H1 (cell line): Measurements from ENCODE around the gene MINAR2.

Source experiments
- PHF8 ChIP-seq: fragments of 200-600 bp; sonication (generic); conservative IDR thresholded peaks from 2 replicates; pipeline ENCODE4 v1.7.1; 2012; ENCODE audit warnings: low read depth, mild to moderate bottlenecking, inconsistent platforms, low read length, moderate library complexity
- POLR2AphosphoS5 ChIP-seq: IDR thresholded peaks from 2 replicates; pipeline ENCODE4 v1.6.1; 2011; ENCODE audit warnings: low read depth, low read length
- RAD21 ChIP-seq, 2 experiments: IDR thresholded peaks in 1 of 2; conservative IDR thresholded peaks in 1 of 2; 2 replicates each; pipeline ENCODE4 v1.6.1; 2011; ENCODE audit warnings: low read depth in 2 of 2, low read length in 2 of 2, improper control_type of control experiment in 1 of 2, inconsistent platforms in 1 of 2, mild to moderate bottlenecking in 1 of 2, moderate library complexity in 1 of 2
- YY1 ChIP-seq: IDR thresholded peaks from 2 replicates; pipeline ENCODE4 v1.6.1; 2011; ENCODE audit warnings: low read depth, mild to moderate bottlenecking, low read length
- TF ChIP-seq, protein P1 (sequence below): IDR thresholded peaks from 2 replicates; pipeline ENCODE4 v1.6.1; 2011; ENCODE audit warnings: low read depth, mild to moderate bottlenecking, low read length; ENCODE audit not compliant: insufficient read depth
- TF ChIP-seq, protein P2 (sequence below), 3 experiments: IDR thresholded peaks; 1 replicate in 2 of 3; 2 replicates in 1 of 3; pipeline versions ENCODE4 v1.5.1 to v1.6.1; 2011; ENCODE audit warnings: low read length in 3 of 3, mild to moderate bottlenecking in 3 of 3, inconsistent platforms in 2 of 3, low read depth in 1 of 3, moderate library complexity in 1 of 3; ENCODE audit not compliant: insufficient read depth in 1 of 3; ENCODE audit errors: control extremely low read depth in 1 of 3

GRCh38 chr5:129803403-129803802, 55.5 kb downstream of the MINAR2 start:
- TF ChIP-seq, protein P1, sequence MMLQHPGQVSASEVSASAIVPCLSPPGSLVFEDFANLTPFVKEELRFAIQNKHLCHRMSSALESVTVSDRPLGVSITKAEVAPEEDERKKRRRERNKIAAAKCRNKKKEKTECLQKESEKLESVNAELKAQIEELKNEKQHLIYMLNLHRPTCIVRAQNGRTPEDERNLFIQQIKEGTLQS = no peak
- TF ChIP-seq, protein P2, sequence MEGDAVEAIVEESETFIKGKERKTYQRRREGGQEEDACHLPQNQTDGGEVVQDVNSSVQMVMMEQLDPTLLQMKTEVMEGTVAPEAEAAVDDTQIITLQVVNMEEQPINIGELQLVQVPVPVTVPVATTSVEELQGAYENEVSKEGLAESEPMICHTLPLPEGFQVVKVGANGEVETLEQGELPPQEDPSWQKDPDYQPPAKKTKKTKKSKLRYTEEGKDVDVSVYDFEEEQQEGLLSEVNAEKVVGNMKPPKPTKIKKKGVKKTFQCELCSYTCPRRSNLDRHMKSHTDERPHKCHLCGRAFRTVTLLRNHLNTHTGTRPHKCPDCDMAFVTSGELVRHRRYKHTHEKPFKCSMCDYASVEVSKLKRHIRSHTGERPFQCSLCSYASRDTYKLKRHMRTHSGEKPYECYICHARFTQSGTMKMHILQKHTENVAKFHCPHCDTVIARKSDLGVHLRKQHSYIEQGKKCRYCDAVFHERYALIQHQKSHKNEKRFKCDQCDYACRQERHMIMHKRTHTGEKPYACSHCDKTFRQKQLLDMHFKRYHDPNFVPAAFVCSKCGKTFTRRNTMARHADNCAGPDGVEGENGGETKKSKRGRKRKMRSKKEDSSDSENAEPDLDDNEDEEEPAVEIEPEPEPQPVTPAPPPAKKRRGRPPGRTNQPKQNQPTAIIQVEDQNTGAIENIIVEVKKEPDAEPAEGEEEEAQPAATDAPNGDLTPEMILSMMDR (IDR thresholded peaks at IDR 0.05; ENCODE audit: control extremely low read depth in 1 of 3, insufficient read depth in 1 of 3, low read depth in 1 of 3, low read length in 3 of 3) = no peak
- TF ChIP-seq POLR2AphosphoS5 (no peak), PHF8 (no peak), YY1 (no peak), RAD21 (IDR thresholded peaks at IDR 0.05 in 1 of 2, conservative IDR thresholded peaks at IDR 0.05 in 1 of 2; ENCODE audit: low read depth in 2 of 2, low read length in 2 of 2) (no peak)
